ENCODE measurements around the gene UBALD1.
"Not testable (repeated sequence)": the region's sequence is repeated elsewhere in the genome, so short reads cannot be mapped to it uniquely, and the experiment has no call there.

The UBALD1 gene

GRCh38 chr16:4652561-4652960, 37.9 kb upstream of the UBALD1 start:
- CTCF ChIA-PET: interaction anchor here (0.9 kb wide), 1 partner anchor 27 kb away, joined by 3 read pairs; no protein-coding TSS in a partner anchor
- H3K4me3 Mint-ChIP-seq: no peak overlapping the region
- no peak for DNase-seq
- peaks cover 2% of the 10 kb centered on the region for H3K9me3 Mint-ChIP-seq
- peaks cover 25% of the 10 kb centered on the region for H3K4me1 Mint-ChIP-seq
- no peak overlapping the region for H3K27ac Mint-ChIP-seq
- peaks cover 5% of the 10 kb centered on the region for H3K27me3 Mint-ChIP-seq
- H3K36me3 Mint-ChIP-seq: peaks cover 41% of the 10 kb centered on the region

- Mint-ChIP-seq H3K27me3 (peaks cover 5% of the 10 kb centered on the region), H3K4me1 (peaks cover 32% of the 10 kb centered on the region), H3K27ac (no peak overlapping the region), H3K9me3 (peaks cover 2% of the 10 kb centered on the region), H3K4me3 (no peak overlapping the region), H3K36me3 (peaks cover 39% of the 10 kb centered on the region)
- no peak for DNase-seq
- CTCF ChIA-PET: interaction anchor here (1.4 to 2.8 kb wide), 2 partner anchors 8 to 10 kb away, joined by 4 to 15 read pairs; no protein-coding TSS in a partner anchor
These were observed 37.1 kb upstream of the UBALD1 start for GRCh38 chr16:4651827-4652226.

GRCh38 chr16:4650443-4651074, 35.9 kb upstream of the UBALD1 start:
- CTCF ChIA-PET: interaction anchor here (1.0 to 2.8 kb wide), 11 partner anchors 8 to 152 kb away, joined by 3 to 15 read pairs (median 4); partner anchors contain the start of genes MGRN1 and ROGDI
- H3K27me3 Mint-ChIP-seq, H3K4me3 Mint-ChIP-seq, H3K9me3 Mint-ChIP-seq: not testable (repeated sequence)
- Mint-ChIP-seq H3K4me1 (peaks cover 39% of the 10 kb centered on the region), H3K27ac (peak overlapping the region; percentile 38), H3K36me3 (peaks cover 34% of the 10 kb centered on the region)
- DNase-seq: peak; percentile 74

- peak; percentile 55 for DNase-seq
- peaks cover 42% of the 10 kb centered on the region for H3K4me1 Mint-ChIP-seq
- H3K27ac Mint-ChIP-seq: peak overlapping the region; percentile 73
- H3K4me3 Mint-ChIP-seq: no peak overlapping the region
- CTCF ChIA-PET: interaction anchor here (1.0 to 2.8 kb wide), 10 partner anchors 10 to 153 kb away, joined by 3 to 15 read pairs (median 4); partner anchors contain the start of genes MGRN1 and ROGDI
- peaks cover 5% of the 10 kb centered on the region for H3K27me3 Mint-ChIP-seq
- peaks cover 2% of the 10 kb centered on the region for H3K9me3 Mint-ChIP-seq
- peaks cover 33% of the 10 kb centered on the region for H3K36me3 Mint-ChIP-seq
These were observed 35.2 kb upstream of the UBALD1 start for GRCh38 chr16:4649744-4650442.

- H3K27me3 Mint-ChIP-seq: peaks cover 5% of the 10 kb centered on the region
- H3K4me3 Mint-ChIP-seq: peak overlapping the region; percentile 26
- CTCF ChIA-PET: interaction anchor here (1.8 to 2.8 kb wide), 3 partner anchors 11 to 33 kb away, joined by 8 to 15 read pairs (median 9); no protein-coding TSS in a partner anchor
- peak overlapping the region; percentile 84 for H3K27ac Mint-ChIP-seq
- peaks cover 27% of the 10 kb centered on the region for H3K36me3 Mint-ChIP-seq
- DNase-seq: peak; percentile 35
- peaks cover 42% of the 10 kb centered on the region for H3K4me1 Mint-ChIP-seq
- H3K9me3 Mint-ChIP-seq: peaks cover 2% of the 10 kb centered on the region
These were observed 34.2 kb upstream of the UBALD1 start for GRCh38 chr16:4648917-4649316.

GRCh38 chr16:4647644-4647980, 32.9 kb upstream of the UBALD1 start:
- CTCF ChIA-PET: interaction anchor here (1.4 kb wide), 1 partner anchor 22 kb away, joined by 3 read pairs; no protein-coding TSS in a partner anchor
- peak overlapping the region; percentile 64 for H3K27ac Mint-ChIP-seq
- peaks cover 2% of the 10 kb centered on the region for H3K9me3 Mint-ChIP-seq
- peaks cover 46% of the 10 kb centered on the region for H3K4me1 Mint-ChIP-seq
- no peak for DNase-seq
- peaks cover 5% of the 10 kb centered on the region for H3K27me3 Mint-ChIP-seq
- H3K36me3 Mint-ChIP-seq: peaks cover 23% of the 10 kb centered on the region
- H3K4me3 Mint-ChIP-seq: no peak overlapping the region

GRCh38 chr16:4646773-4647643, 32.3 kb upstream of the UBALD1 start:
- peaks cover 2% of the 10 kb centered on the region for H3K9me3 Mint-ChIP-seq
- peak; percentile 43 for DNase-seq
- peaks cover 23% of the 10 kb centered on the region for H3K36me3 Mint-ChIP-seq
- no peak overlapping the region for H3K4me3 Mint-ChIP-seq
- peak overlapping the region; percentile 24 for H3K27ac Mint-ChIP-seq
- peaks cover 5% of the 10 kb centered on the region for H3K27me3 Mint-ChIP-seq
- CTCF ChIA-PET: interaction anchor here (1.1 to 1.4 kb wide), 2 partner anchors 22 to 23 kb away, joined by 3 read pairs; partner anchors contain the start of gene MGRN1
- peaks cover 46% of the 10 kb centered on the region for H3K4me1 Mint-ChIP-seq

- Mint-ChIP-seq H3K36me3 (peaks cover 6% of the 10 kb centered on the region), H3K4me3 (no peak overlapping the region), H3K9me3 (no peaks in the 10 kb centered on the region), H3K4me1 (peaks cover 31% of the 10 kb centered on the region), H3K27ac (no peak overlapping the region), H3K27me3 (no peaks in the 10 kb centered on the region)
- no peak for DNase-seq
- CTCF ChIA-PET: interaction anchor here (1.3 to 1.4 kb wide), 2 partner anchors 9 to 18 kb away, joined by 3 to 4 read pairs; partner anchors contain the start of gene MGRN1
These were observed 27.2 kb upstream of the UBALD1 start for GRCh38 chr16:4641895-4642294.

GRCh38 chr16:4641306-4641687, 26.6 kb upstream of the UBALD1 start:
- no peak overlapping the region for H3K4me3 Mint-ChIP-seq
- no peak overlapping the region for H3K27ac Mint-ChIP-seq

GRCh38 chr16:4640572-4641305, 26.1 kb upstream of the UBALD1 start:
- CTCF ChIA-PET: interaction anchor here (1.4 kb wide), 1 partner anchor 17 kb away, joined by 3 read pairs; the partner anchor contains the start of gene MGRN1
- Mint-ChIP-seq H3K4me1 (peaks cover 25% of the 10 kb centered on the region), H3K4me3 (no peak overlapping the region), H3K27me3 (no peaks in the 10 kb centered on the region), H3K36me3 (peaks cover 12% of the 10 kb centered on the region), H3K9me3 (no peaks in the 10 kb centered on the region), H3K27ac (no peak overlapping the region)
- DNase-seq: no peak

More at GRCh38 chr16:4641306-4641687, 26.6 kb upstream of the UBALD1 start:
- Mint-ChIP-seq H3K4me1 (peaks cover 28% of the 10 kb centered on the region), H3K36me3 (peaks cover 10% of the 10 kb centered on the region), H3K9me3 (no peaks in the 10 kb centered on the region), H3K27me3 (no peaks in the 10 kb centered on the region)
- CTCF ChIA-PET: interaction anchor here (1.4 kb wide), 1 partner anchor 17 kb away, joined by 3 read pairs; the partner anchor contains the start of gene MGRN1
- no peak for DNase-seq

- no peak for DNase-seq
- peaks cover 12% of the 10 kb centered on the region for H3K36me3 Mint-ChIP-seq
- no peak overlapping the region for H3K4me3 Mint-ChIP-seq
- CTCF ChIA-PET: no interaction called here
- H3K4me1 Mint-ChIP-seq: peaks cover 20% of the 10 kb centered on the region
- H3K27ac Mint-ChIP-seq: no peak overlapping the region
- H3K27me3 Mint-ChIP-seq: no peaks in the 10 kb centered on the region
- H3K9me3 Mint-ChIP-seq: no peaks in the 10 kb centered on the region
These were observed 25.3 kb upstream of the UBALD1 start for GRCh38 chr16:4639899-4640509.

GRCh38 chr16:4637501-4638166, 22.9 kb upstream of the UBALD1 start:
- H3K36me3 Mint-ChIP-seq: peaks cover 19% of the 10 kb centered on the region
- no peaks in the 10 kb centered on the region for H3K9me3 Mint-ChIP-seq
- no peak overlapping the region for H3K27ac Mint-ChIP-seq
- no peak for DNase-seq
- no peak overlapping the region for H3K4me3 Mint-ChIP-seq
- CTCF ChIA-PET: interaction anchor here (1.4 kb wide), 1 partner anchor 12 kb away, joined by 4 read pairs; no protein-coding TSS in a partner anchor
- H3K4me1 Mint-ChIP-seq: peaks cover 16% of the 10 kb centered on the region
- no peaks in the 10 kb centered on the region for H3K27me3 Mint-ChIP-seq
